NCI-H2227 (cell line): ENCODE data around the gene MAP2K3.
"Not testable (repeated sequence)": the region's sequence is repeated elsewhere in the genome, so short reads cannot be mapped to it uniquely, and the experiment has no call there.

Source experiments
- DNase-seq: peaks from one replicate; lab custom pipeline; 2025; ENCODE audit not compliant: unreplicated experiment; lab: John Stamatoyannopoulos, UW

Gene MAP2K3

GRCh38 chr17:21296097-21297025, 11.8 kb downstream of the MAP2K3 start:
- no peak for DNase-seq

GRCh38 chr17:21297026-21297520, 12.6 kb downstream of the MAP2K3 start:
- DNase-seq: no peak

- DNase-seq: no peak
These were observed 13.1 kb downstream of the MAP2K3 start for GRCh38 chr17:21297597-21297996.

GRCh38 chr17:21298056-21298982, 13.8 kb downstream of the MAP2K3 start:
- DNase-seq: no peak

- no peak for DNase-seq
These were observed 14.5 kb downstream of the MAP2K3 start for GRCh38 chr17:21298983-21299519.

- no peak for DNase-seq
These were observed 15.6 kb downstream of the MAP2K3 start for GRCh38 chr17:21299981-21300600.

GRCh38 chr17:21300601-21301571, 16.4 kb downstream of the MAP2K3 start:
- no peak for DNase-seq

GRCh38 chr17:21301593-21302550, 17.4 kb downstream of the MAP2K3 start:
- DNase-seq: no peak

- DNase-seq: no peak
These were observed 18.4 kb downstream of the MAP2K3 start for GRCh38 chr17:21302711-21303425.

- no peak for DNase-seq
These were observed 19.0 kb downstream of the MAP2K3 start for GRCh38 chr17:21303441-21304065.

- no peak for DNase-seq
These were observed 19.6 kb downstream of the MAP2K3 start for GRCh38 chr17:21304091-21304490.

- not testable (repeated sequence) for DNase-seq
These were observed 20.1 kb downstream of the MAP2K3 start for GRCh38 chr17:21304551-21305151.

GRCh38 chr17:21305431-21306180, 21.1 kb downstream of the MAP2K3 start:
- not testable (repeated sequence) for DNase-seq

- DNase-seq: not testable (repeated sequence)
These were observed 22.2 kb downstream of the MAP2K3 start for GRCh38 chr17:21306611-21307272.

GRCh38 chr17:21307273-21307625, 22.7 kb downstream of the MAP2K3 start:
- not testable (repeated sequence) for DNase-seq

- not testable (repeated sequence) for DNase-seq
These were observed 24.4 kb downstream of the MAP2K3 start for GRCh38 chr17:21308931-21309381.
